Measurements from ENCODE around the gene RPL7A. TPM values are rescaled to one million over a fixed set of nuclear protein-coding genes. Genes with fewer than 3 reads are reported as not detected.
A peak's percentile ranks its signal among the peaks of the same experiment; 100 is the strongest.
"Not testable (repeated sequence)": the region's sequence is repeated elsewhere in the genome, so short reads cannot be mapped to it uniquely, and the experiment has no call there.

Gene RPL7A
- polyA plus RNA-seq, 3 donors = 2,345 to 2,776 (median 2,509) TPM

DNA sequence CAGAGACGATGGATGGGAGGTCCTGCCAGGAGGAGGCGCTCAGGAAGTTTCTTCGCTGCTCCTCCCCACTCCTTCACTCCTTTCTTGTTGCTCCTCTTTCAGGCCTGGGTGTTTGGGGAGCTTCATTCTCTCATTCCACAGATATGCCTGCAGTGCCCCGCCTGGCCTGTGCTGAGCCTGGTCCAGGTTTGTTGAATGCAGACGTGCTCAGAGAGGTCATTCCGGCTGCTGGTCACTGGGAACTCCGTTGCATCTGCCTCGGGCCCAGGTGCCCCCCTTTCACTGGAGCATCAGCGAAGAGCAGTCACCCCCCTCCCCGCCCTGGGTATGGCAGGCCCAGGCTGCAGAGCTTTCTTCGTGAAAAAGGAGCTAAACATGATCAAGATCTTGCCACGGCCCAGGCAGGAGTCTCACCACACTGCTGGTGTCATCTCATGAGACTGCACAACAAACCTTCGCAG lies 27.6 kb upstream of the RPL7A start:
- no peak for DNase-seq

GRCh38 chr9:133321411-133321935 lies 26.5 kb upstream of the RPL7A start:
- no peak for DNase-seq

- no peak for DNase-seq
Measured at GRCh38 chr9:133322701-133323100, 25.3 kb upstream of the RPL7A start.

GRCh38 chr9:133323211-133323610 lies 24.8 kb upstream of the RPL7A start:
- no peak for DNase-seq

DNA sequence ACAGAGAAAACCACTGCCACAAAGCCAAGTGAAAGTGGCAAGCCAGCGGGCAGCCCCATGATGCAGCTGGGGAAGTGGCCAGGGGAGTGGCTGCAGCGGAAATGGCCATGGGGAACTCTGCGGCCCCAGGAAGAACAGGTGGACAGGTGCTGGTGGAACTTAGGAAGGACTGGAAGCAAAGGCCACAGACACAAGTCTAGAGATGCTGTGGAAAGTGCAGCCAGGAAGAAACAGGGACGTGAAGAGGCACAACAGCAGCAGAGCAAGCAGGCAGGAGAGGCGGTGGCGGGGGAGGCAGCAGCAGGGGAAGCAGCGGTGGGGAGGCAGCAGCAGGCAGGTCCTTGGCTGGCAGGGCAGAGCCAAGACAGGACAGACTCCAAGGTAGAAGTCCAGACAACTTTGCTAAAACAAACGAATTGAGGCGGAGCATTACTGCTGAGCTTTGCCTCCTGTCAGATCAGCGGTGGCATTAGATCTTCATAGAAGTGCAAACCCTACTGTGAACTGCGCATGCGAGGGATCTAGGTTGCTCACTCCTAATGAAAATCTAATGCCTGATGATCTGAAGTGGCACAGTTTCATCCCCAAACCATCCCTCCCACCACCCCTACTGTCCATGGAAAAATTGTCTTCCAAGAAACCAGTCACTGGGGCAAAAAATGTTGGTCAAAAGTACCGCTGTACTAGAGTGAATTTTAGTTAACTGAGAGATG lies 23.9 kb upstream of the RPL7A start:
- no peak for DNase-seq

GRCh38 chr9:133327021-133327420 lies 21.0 kb upstream of the RPL7A start:
- DNase-seq = not testable (repeated sequence)

GRCh38 chr9:133327834-133328484 lies 20.1 kb upstream of the RPL7A start:
- no peak for DNase-seq

DNA sequence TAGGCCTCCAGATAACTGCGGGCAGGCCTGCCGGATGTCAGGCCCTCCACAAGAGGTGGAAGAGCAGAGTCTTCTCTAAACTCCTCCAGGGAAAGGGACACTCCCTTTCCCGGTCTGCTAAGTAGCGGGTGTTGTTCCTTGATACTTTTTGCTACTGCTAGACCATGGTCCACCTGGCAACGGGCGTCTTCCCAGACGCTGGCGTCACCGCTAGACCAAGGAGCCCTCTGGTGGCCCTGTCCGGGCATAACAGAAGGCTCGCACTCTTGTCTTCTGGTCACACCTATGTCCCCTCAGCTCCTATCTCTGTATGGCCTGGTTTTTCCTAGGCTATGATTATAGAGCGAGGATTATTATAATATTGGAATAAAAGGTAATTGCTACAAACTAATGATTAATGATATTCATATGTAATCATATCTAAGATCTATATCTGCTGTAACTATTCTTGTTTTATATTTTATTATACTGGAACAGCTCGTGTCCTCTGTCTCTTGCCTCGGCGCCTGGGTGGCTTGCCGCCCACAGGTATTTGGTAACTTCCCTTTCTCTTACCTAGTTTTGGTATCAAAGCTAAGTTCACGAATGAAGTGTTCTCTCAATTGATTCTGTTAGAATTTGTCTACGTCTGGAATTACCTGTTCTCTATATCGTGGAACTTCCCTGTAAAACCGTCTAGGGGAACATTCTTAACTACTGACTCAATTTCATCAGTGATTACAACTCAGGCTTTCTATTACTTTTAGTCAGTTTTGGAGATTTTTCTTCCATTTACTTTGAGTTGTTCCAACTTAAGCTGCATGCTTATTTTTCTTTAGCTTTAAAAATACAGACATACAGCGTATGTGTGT lies 18.5 kb upstream of the RPL7A start:
- DNase-seq = not testable (repeated sequence)

DNA sequence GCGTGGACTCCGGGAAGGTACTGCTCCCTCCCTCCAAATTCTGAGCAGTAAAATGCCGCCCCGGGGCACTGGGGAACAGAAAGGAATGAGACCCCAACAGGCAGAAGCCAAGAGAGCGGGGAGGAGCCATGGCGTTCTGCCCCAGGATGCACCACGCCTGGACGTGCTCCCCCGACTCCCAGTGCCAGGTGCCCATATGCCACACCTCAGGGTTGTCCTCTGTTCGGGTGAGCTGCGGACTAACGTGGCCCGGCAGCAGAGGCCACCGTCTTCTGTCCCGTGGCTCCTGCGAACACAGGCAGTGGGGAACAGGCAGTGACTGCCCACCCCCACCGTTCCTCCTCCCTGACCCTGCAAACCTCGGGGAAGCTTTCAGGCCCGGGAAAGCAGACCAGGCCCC lies 16.8 kb upstream of the RPL7A start:
- no peak for DNase-seq

DNA sequence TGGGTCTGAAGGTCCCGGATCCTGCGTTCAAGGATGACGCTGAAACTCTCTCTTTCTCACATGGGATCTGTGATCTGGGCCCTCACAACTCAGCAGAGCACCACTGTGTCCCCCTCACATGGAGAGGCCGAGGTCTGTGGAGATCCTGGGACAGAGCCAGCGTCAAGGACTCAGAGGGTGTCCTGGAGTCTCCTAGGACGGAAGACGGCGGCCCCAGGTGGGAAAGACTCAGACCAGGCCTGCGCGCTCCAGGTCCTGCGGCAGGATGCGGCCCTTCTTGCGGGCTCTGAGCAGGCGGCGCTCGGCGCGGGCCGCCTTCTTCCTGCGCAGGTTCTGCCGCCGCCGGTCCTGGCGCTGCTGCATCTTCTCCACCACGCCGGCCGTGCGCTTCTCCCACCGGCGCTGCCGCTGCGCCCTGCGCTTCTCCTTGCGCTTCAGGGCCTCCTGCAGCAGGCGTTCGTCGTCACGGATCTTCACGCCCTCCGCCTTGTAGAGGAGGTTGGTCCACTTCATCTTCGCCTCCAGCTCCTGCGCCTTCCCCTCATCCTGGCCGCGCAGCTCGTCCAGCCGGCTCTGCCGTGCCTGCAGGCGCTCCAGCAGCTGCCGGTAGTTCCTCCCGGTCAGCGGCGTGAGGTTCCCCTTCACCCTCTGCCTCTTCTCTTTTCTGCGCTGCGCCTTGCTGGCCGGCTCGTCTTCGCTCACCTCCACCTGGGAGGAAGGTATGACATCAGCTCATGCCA lies 16.2 kb upstream of the RPL7A start:
- no peak for DNase-seq

- DNase-seq = no peak
Measured at GRCh38 chr9:133332381-133332730, 15.7 kb upstream of the RPL7A start.

GRCh38 chr9:133333011-133333410 lies 15.0 kb upstream of the RPL7A start:
- no peak for DNase-seq

DNA sequence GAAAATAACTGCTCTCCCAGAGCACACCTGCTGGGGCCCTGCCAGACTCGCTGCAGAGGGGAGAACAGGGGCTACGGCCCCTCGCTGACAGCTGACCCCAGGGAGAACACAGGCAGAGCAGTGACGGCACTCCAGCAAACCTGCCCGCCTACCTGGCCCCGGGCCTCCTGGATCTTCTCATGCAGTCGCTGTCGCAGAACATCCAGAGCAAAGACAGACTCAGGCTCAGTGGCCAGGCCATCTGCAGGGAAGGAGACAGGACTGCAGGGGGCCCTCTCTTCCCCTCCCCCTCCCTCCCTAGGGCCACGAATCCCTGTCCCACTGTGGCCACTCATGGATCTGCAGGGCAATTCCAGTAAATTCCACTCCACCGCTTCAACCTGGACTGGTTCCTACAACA lies 14.5 kb upstream of the RPL7A start:
- DNase-seq = no peak

DNA sequence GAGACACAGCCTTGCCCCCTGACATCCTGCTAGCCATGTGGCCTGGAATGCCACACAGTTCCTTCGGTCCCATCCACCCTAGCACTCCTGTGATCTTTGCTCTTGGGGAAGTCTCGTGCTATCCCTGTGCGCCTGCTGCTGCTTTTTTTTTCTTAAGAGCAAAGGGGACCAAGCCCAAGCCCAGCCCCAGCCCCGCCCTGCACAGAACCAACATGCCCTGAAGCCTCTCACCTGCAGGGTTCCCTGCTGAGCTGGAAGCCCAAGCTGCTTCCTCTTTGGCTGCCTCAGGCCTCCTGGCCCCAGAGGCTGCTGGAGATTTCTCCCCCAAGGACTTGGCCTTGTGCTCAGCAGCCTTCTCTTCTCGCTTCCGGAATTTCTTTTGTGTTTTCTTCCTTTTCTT lies 13.9 kb upstream of the RPL7A start:
- DNase-seq = no peak

- not testable (repeated sequence) for DNase-seq
Measured at GRCh38 chr9:133334888-133335287, 13.1 kb upstream of the RPL7A start.

DNA sequence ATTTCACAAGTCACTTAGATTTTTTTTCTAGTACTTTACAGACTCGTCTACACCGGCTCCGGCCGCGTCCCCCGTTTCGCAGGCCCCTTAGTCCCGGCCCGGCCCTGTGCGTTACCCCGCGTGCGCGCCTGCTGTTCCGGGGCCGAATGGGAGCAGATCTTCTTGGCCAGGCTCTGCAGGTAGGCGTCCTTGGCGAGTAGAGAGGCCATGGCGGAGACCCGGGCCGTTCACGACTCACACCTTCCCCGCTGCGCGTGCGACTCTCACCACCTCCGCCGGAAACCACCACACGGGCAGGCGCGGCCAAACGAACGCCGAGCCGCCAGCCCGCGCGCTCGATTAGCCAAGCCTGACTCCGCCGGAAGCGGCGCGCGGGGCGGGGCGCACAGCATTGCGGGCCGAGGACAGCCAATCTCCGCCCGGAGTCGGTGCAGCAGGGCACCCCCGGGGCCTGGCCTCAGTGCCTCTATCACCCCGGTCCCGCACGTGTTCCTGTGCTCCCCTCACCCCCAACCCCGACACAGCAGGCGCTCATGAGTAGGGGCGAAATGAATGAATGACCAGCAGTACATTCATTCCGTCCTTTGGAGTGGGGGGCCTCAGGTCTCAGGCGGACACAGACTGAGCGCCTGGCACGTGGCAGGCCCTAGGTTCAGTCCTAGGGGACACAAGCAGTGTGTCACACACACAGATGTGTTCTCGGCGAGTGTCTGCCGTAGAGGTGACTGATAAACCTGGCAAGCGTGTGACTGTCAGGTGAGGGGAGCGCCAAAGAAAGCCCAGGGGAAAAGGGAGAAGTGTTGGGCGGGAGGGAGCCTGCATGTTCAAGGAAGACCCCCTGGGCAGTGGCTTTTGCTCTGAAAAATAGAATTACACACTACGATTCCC lies 11.8 kb upstream of the RPL7A start, which contains the start of gene SURF6:
TSS of gene SURF6 (minus strand) at position 265 of the 888 bp plus-strand sequence. CDS start at position 209, 56 bp downstream.
- peak; percentile 89 for DNase-seq

DNA sequence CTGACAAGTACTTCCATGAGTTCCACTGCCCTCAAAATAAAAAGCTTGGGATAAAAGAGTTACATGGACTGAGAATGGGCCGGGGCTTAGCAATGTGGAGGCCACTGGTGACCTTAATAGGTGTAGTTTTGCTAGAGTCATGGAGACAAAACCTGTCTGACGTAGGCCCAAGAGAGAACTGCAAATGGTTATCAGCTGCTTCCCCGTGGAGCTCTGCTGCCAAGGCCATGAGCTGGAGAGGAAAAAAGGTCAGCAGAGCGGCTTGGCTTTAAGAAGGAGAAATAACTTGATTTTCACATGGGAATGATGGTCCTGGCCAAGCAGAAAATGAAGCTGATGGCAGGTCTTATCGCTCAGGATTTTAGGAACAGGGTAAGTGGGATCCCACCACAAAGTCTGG lies 8.4 kb upstream of the RPL7A start:
- no peak for DNase-seq

- no peak for DNase-seq
Measured at GRCh38 chr9:133340256-133340655, 7.8 kb upstream of the RPL7A start.

DNA sequence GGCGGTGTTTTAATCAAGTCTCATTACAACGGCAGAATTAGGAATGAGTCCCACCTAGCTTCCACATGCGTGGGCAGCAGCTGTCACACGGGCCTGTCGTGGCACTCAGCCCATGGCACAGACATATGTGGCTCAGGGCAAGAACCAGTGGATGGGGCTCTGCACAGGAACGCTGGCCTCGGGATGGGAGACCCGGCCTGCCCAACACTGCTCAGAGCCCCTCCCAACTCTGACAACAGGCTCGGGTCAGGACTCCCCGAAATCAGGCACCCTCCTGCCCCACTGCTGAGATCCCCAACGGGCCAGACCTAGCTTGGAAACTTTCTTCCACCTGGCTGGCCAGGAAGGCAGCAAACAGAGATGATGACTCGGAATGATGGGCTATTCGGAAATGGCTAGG lies 7.1 kb upstream of the RPL7A start:
- DNase-seq = no peak

DNA sequence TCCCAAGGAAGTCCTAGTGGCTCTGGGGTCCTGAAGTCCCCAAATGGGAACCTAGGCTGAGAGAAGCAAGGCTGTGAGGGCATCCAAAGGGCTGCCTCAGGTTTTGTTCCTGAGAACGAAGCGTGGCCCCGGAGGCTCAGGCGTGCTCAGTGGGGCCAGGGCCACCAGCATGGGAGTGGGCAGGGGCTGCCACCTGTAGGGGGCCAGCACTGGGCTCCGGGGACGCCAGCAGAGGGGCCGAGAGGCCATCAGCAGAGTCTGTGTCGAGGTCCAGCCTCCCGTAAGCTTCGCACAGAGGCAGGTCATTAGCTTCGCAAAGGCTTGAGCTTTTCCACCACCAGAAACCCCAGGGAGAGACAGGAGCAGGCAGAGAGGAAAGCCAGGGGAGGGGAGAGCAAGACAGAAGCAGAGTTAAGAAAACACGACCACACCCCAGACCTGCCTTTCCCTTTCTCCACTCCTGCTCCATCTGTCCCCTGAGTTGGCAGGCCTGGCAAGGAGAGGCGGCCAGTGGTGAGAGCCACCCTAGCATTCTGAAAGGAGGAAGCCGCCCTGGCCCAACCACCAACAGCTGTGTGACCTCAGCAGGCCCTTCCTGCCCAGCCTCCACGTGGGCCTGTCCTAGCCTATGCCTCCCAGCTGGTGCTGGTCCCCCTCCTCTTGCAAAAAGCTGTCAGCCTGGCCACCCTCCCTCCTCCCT lies 6.5 kb upstream of the RPL7A start:
- DNase-seq = no peak
